Hepatocyte (in vitro differentiated cells): ENCODE measurements around the gene DLG2. TPM values are rescaled to one million over a fixed set of nuclear protein-coding genes. Genes with fewer than 3 reads are reported as not detected.

Experiments used
- DNase-seq: peaks from one replicate; pipeline ENCODE4 v3.0.0-alpha.2; 2016; ENCODE audit warnings: low spot score
- H2AFZ ChIP-seq: fragments of 200-600 bp; sonication (generic); 2 replicates; pipeline ENCODE4 v1.6.0; 2016; ENCODE audit warnings: antibody characterized with exemption, mild to moderate bottlenecking
- H3K27ac ChIP-seq: fragments of 200-600 bp; sonication (generic); 2 replicates; pipeline ENCODE4 v1.5.1; 2016; ENCODE audit warnings: mild to moderate bottlenecking
- H3K27me3 ChIP-seq: fragments of 200-600 bp; sonication (generic); 2 replicates; pipeline ENCODE4 v1.6.1; 2016
- H3K36me3 ChIP-seq: fragments of 200-600 bp; sonication (generic); replicated peaks from 2 replicates; pipeline ENCODE4 v1.5.1; 2016; ENCODE audit warnings: low read depth; ENCODE audit not compliant: insufficient read depth
- H3K4me1 ChIP-seq: fragments of 200-600 bp; sonication (generic); 2 replicates; pipeline ENCODE4 v1.5.1; 2016; ENCODE audit warnings: mild to moderate bottlenecking, moderate library complexity; ENCODE audit not compliant: insufficient read depth
- H3K4me2 ChIP-seq: fragments of 200-600 bp; sonication (generic); 2 replicates; pipeline ENCODE4 v1.6.0; 2016
- H3K4me3 ChIP-seq: fragments of 200-600 bp; sonication (generic); 2 replicates; pipeline ENCODE4 v1.5.1; 2016; ENCODE audit warnings: mild to moderate bottlenecking
- H3K79me2 ChIP-seq: fragments of 200-600 bp; sonication (generic); 2 replicates; pipeline ENCODE4 v1.6.0; 2017; ENCODE audit warnings: mild to moderate bottlenecking
- H3K9me2 ChIP-seq: fragments of 200-600 bp; sonication (generic); replicated peaks from 2 replicates; pipeline ENCODE4 v1.6.0; 2017; ENCODE audit warnings: mild to moderate bottlenecking; ENCODE audit not compliant: insufficient read depth
- H3K9me3 ChIP-seq: fragments of 200-600 bp; sonication (generic); 2 replicates; pipeline ENCODE4 v1.5.1; 2016; ENCODE audit warnings: low read depth, mild to moderate bottlenecking
- H4K20me1 ChIP-seq: fragments of 200-600 bp; sonication (generic); 2 replicates; pipeline ENCODE4 v1.6.0; 2016; ENCODE audit warnings: mild to moderate bottlenecking; ENCODE audit not compliant: insufficient read depth, poor library complexity, severe bottlenecking
- CTCF ChIP-seq: fragments of 200-600 bp; sonication (generic); IDR thresholded peaks from 2 replicates; pipeline ENCODE4 v1.5.1; 2016; ENCODE audit warnings: antibody characterized with exemption, mild to moderate bottlenecking; ENCODE audit not compliant: poor library complexity
- EZH2 ChIP-seq: fragments of 200-600 bp; sonication (generic); IDR thresholded peaks from 2 replicates; pipeline ENCODE4 v1.6.1; 2016; ENCODE audit warnings: antibody characterized with exemption, mild to moderate bottlenecking, borderline replicate concordance
- EZH2phosphoT487 ChIP-seq: fragments of 200-600 bp; sonication (generic); IDR thresholded peaks from one replicate; pipeline ENCODE4 v1.6.1; 2018; ENCODE audit warnings: antibody characterized with exemption, mild to moderate bottlenecking, low read depth, moderate library complexity; ENCODE audit not compliant: unreplicated experiment, severe bottlenecking
- WGBS: methylation state at CpG from one replicate; pipeline ENCODE4 v1.1.6; 2016; ENCODE audit warnings: low lambda C conversion rate; ENCODE audit errors: missing lambda C conversion rate; 5-methylcytosine and 5-hydroxymethylcytosine counted together
- polyA plus RNA-seq: library from polyadenylated mRNA; unstranded; fragments of >200 nt; fragmentation: Nextera tagmentation; extraction: Ambion mirVana; gene quantifications from 2 replicates; pipeline ENCODE4 v1.2.1, GENCODE V29; 2016
- total RNA-seq: library from RNA; depleted of rRNA; stranded (reverse); fragments of >200 nt; gene quantifications from 2 replicates; pipeline ENCODE4 v1.2.3, GENCODE V29; 2014

DLG2 gene
- total and polyA plus RNA-seq, 2 experiments from 2014 or later: 2.6 to 6.8 TPM

- Histone ChIP-seq H3K36me3 (no peaks in the 10 kb centered on the region), H3K4me2 (no peak overlapping the region), H3K9me2 (no peaks in the 10 kb centered on the region), H3K79me2 (no peaks in the 10 kb centered on the region), H3K27me3 (no peaks in the 10 kb centered on the region), H3K9me3 (no peaks in the 10 kb centered on the region), H3K27ac (no peak overlapping the region), H4K20me1 (no peaks in the 10 kb centered on the region), H3K4me3 (no peak overlapping the region), H2AFZ (no peak overlapping the region), H3K4me1 (no peaks in the 10 kb centered on the region)
- 62% methylated on average over 2 of the region's 2 CpGs for WGBS
- TF ChIP-seq EZH2phosphoT487: no peak
- TF ChIP-seq CTCF: no peak
- TF ChIP-seq EZH2: no peak
- no peak for DNase-seq
Observed at GRCh38 chr11:83410605-83411565, 2216.3 kb downstream of the DLG2 start.

DNA sequence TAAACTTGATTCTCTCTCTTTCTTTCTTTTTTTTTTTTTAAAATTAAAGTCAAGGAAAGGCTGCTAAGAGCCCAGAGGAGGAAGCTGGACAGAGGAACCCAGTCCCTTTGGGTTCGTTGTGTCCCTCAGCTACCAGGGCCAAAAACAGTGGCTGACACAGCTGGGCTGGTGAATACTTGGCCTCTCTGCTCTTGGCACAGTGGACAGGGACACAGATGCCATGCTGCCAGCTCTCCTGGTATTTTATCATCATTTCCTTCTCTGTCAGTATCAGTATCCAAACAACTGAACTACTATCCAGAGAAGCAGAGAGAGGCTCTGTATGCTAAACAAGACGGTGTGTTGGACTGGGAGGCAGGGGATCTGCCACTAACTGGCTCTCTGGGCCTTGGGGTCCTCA lies 2217.3 kb downstream of the DLG2 start:
- Histone ChIP-seq H3K9me2 (no peaks in the 10 kb centered on the region), H3K9me3 (no peaks in the 10 kb centered on the region), H2AFZ (no peak overlapping the region), H3K27me3 (no peaks in the 10 kb centered on the region), H3K36me3 (no peaks in the 10 kb centered on the region), H3K79me2 (no peaks in the 10 kb centered on the region), H3K27ac (no peak overlapping the region), H3K4me2 (no peak overlapping the region), H3K4me1 (no peaks in the 10 kb centered on the region), H3K4me3 (no peak overlapping the region), H4K20me1 (no peaks in the 10 kb centered on the region)
- WGBS: 100% methylated on average over 2 of the region's 2 CpGs
- TF ChIP-seq EZH2phosphoT487 (no peak), EZH2 (no peak), CTCF (no peak)
- DNase-seq: no peak

DNA sequence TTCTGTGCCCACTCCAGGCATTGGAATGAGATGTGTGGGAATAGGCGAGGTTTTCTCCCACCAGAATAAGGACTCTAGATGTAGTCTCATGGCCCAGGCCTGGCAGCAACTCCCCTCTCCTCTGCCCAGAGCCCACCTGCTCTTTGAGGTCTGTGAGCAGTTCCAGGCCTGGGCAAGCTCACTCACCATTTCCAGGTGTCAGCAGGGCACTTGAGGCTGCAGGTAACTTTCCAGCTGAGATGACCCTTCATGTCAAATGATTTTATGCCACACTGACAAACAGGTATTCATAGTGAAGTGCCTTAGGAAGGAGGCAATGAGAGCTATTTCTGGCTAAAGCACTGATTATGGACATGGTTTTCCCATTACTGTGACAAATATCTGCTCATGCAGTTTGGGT lies 2217.7 kb downstream of the DLG2 start:
- Histone ChIP-seq H3K9me3 (no peaks in the 10 kb centered on the region), H3K4me1 (no peaks in the 10 kb centered on the region), H2AFZ (no peak overlapping the region), H3K27me3 (no peaks in the 10 kb centered on the region), H3K27ac (no peak overlapping the region), H3K79me2 (no peaks in the 10 kb centered on the region), H3K4me3 (no peak overlapping the region), H4K20me1 (no peaks in the 10 kb centered on the region), H3K9me2 (no peaks in the 10 kb centered on the region), H3K4me2 (no peak overlapping the region), H3K36me3 (no peaks in the 10 kb centered on the region)
- TF ChIP-seq EZH2phosphoT487 (no peak), CTCF (no peak), EZH2 (no peak)
- DNase-seq: no peak
- 89% methylated on average over 1 of the region's 1 CpG for WGBS
